Choroid plexus epithelial cell (primary cell): ENCODE results near the gene GSN.

Experiments
- DNase-seq: peaks from one replicate; pipeline ENCODE4 v3.0.0-alpha.2; 2010; ENCODE audit warnings: low read depth
- H3K4me3 ChIP-seq: 2 replicates; pipeline ENCODE4 v1.5.1; 2011; ENCODE audit warnings: low read depth, mild to moderate bottlenecking, control low read depth, low read length, moderate library complexity
- CTCF ChIP-seq: conservative IDR thresholded peaks from 2 replicates; pipeline ENCODE4 v1.5.1; 2011; ENCODE audit warnings: low read depth, mild to moderate bottlenecking, control low read depth, inconsistent platforms, low read length, moderate library complexity

GSN gene

DNA sequence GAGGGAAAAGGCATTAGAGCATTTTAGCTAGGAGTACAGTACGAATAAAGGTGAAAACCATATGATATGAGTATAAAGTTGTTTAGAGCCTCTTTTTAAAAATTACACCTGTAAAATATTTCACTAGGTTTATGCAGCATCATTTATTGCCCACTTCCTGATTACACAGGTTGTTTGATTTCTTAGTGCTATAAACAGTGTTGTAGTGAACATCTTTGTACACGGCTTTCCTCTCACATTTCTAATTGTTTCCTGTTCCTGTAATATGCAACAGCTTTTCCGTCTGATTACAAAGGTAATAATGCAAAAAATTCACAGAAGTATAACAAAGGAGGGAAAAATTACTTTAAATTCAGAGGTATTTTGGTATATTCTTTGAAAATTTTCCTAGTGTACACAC, 89.0 kb downstream of the GSN start:
- no peak for TF ChIP-seq CTCF
- no peak for DNase-seq
- no peak overlapping the region for H3K4me3 ChIP-seq

- no peak for DNase-seq
- no peak overlapping the region for H3K4me3 ChIP-seq
- TF ChIP-seq CTCF, result no peak
Observed at GRCh38 chr9:121358751-121359150, 90.8 kb downstream of the GSN start.

DNA sequence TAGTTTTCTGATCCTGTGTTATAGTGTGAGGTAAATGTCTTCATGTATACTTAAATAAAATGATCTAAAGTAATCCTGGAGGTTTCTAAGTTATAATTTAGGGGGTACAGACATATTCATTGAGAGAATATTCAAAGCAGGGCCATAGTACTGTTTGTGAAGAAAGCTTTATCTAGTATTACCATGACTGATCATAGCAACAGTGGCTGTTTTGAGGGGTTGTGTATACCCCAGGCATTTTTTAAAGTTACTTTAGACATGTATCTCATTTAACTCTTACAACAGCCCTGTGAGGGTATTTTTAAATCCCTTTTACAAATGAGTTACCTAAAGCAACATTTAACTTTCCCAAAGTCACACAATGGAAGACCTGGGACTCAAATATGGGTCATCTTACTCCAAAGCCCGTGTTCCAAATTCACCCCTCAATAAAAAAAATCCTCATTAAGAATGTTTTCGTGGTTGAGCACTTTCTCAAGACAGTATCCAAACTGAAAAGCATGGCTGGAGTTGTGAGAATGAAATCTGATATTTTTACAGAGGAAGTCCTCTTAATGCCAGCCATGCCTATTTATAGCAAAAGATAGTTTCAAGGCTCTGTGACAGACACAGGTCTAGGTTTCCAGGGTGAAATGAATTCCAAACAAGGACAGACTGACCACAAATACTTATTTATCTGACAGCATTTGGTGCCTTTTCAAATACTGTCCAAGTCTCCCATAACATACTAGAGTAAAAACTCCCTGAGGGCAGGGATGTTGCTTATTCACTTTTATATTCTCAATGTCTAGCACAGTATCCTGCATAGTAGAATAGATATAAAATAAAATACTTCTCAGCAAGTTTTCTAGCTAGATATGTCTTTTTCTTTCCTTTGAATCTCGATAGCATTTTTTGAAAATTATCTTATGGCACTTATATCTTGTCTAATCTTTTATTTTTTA, 91.7 kb downstream of the GSN start:
- no peak overlapping the region for H3K4me3 ChIP-seq
- peak; percentile 58 for DNase-seq
- no peak for TF ChIP-seq CTCF

DNA sequence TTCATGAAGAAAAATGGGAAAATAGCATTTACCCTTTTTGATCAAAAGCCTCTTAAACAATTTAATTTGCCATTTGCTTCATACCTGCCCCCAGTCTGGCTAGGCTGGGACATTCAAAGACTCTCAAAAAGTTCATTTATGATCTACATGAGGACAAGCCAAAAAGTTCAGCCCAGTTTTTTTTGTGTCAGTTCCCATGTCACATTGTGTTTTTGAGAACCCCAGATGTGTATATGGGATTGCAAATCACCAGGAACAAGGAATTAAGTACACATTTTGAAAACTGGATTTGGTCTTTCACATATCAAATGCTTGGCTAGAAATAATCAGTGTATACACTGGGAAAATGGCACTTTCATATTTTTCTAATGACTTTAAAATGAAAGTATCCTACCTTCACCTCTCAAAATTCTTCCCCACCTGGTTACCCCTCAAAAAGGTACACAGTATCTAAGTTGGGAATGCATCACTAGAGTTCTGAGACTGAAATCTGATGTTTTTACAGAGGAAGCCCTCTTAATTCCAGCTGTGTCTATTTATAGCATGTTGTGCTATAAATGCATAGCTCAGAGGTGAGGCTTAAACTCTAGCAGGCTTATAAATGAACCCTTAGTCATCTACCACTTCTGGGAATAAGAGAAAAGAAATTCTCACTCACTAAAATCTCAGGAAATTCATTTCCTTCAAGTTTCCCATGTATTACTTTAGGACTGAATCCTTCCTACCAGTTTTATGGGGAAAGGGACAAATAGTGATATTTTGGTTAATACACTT, 92.8 kb downstream of the GSN start:
- H3K4me3 ChIP-seq, result no peak overlapping the region
- no peak for TF ChIP-seq CTCF
- peak; percentile 92 for DNase-seq

GRCh38 chr9:121362813-121363621, 95.1 kb downstream of the GSN start:
- no peak overlapping the region for H3K4me3 ChIP-seq
- DNase-seq, result peak; percentile 77
- no peak for TF ChIP-seq CTCF

DNA sequence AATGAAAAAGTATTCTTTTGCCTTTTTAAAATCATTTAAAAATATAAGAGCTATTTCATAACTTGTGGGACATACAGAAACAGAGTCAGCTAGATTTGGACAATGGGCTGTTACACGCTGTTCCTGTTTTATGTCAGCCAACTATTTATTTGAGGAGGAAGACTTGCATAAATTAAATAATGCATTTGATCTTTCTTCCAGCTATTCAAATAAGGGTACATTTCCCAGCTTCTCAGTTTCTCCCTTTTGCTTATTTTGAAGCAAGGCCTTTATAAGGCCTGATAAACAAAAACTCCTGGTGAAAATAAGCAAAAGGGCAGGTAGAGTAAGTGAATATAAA, 95.6 kb downstream of the GSN start:
- no peak for TF ChIP-seq CTCF
- H3K4me3 ChIP-seq, result no peak overlapping the region
- no peak for DNase-seq
